BJ (cell line): ENCODE measurements around the gene GRAMD1B. TPM values are rescaled to one million over a fixed set of nuclear protein-coding genes. Genes with fewer than 3 reads are reported as not detected.
A peak's percentile ranks its signal among the peaks of the same experiment; 100 is the strongest.

Experiments used
- CTCF ChIA-PET: fragments of 350-600 bp; formaldehyde crosslinking; extraction: SDS; loops from one replicate; lab custom pipeline; 2021; ENCODE audit warnings: antibody characterized with exemption, inconsistent platforms; lab: Yijun Ruan, JAX
- POLR2A ChIA-PET: fragments of 300-600 bp; sonication (Branson Sonifier 250); formaldehyde crosslinking; extraction: SDS; loops from one replicate; lab custom pipeline; 2021; ENCODE audit warnings: antibody characterized with exemption; lab: Charles Lee
- DNase-seq: peaks from one replicate; pipeline ENCODE4 v3.0.0-alpha.2; 2011; ENCODE audit warnings: low read depth
- H3K27me3 ChIP-seq: 2 replicates; pipeline ENCODE4 v1.6.0; 2011; ENCODE audit warnings: low read length; ENCODE audit not compliant: control insufficient read depth, insufficient read depth
- H3K36me3 ChIP-seq: 2 replicates; pipeline ENCODE4 v1.5.1; 2011; ENCODE audit warnings: low read length; ENCODE audit not compliant: control insufficient read depth, insufficient read depth
- H3K4me3 ChIP-seq: 2 replicates; pipeline ENCODE4 v1.5.1; 2011; ENCODE audit warnings: low read depth, mild to moderate bottlenecking, control low read depth, low read length
- CTCF ChIP-seq: IDR thresholded peaks from 2 replicates; pipeline ENCODE4 v1.5.1; 2011; ENCODE audit warnings: low read depth, mild to moderate bottlenecking, control low read depth, inconsistent platforms, low read length, moderate library complexity; ENCODE audit not compliant: insufficient read depth
- polyA plus RNA-seq: library from polyadenylated mRNA; depleted of rRNA; stranded (reverse); fragments of >200 nt; gene quantifications from 2 replicates; pipeline ENCODE4 v1.2.3, GENCODE V29; 2011

Gene GRAMD1B
- polyA plus RNA-seq, 1 experiment: 11.7 TPM

- H3K36me3 ChIP-seq: no peaks in the 10 kb centered on the region
- ChIA-PET POLR2A (no interaction called here), CTCF (interaction anchor here (1.2 to 1.8 kb wide), 4 partner anchors 12 to 48 kb away, joined by 3 to 6 read pairs (median 5); no protein-coding TSS in a partner anchor)
- DNase-seq: no peak
- no peak overlapping the region for H3K4me3 ChIP-seq
- TF ChIP-seq CTCF: no peak
- no peaks in the 10 kb centered on the region for H3K27me3 ChIP-seq
These were observed 93.5 kb downstream of the GRAMD1B start for GRCh38 chr11:123523539-123523938.

DNA sequence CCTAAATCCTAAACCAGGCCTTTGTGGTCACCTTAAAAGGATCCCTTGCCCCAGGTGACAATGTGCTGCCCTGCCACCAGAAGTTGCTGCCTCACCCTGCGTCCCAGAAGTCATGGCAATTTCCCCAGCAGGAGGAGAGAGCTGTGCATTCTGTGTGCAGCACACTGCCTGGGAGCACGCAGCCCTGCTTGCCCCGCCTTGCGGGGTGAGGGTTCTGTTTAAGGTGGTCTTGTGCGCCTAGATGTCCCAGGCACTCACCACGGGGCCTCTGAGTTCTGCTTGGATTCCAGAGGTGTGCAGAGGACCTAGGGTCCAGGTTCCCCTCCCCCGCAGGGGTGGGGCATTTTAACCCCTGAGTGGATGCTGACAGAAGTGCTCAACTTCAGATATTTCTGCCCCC, 95.0 kb downstream of the GRAMD1B start:
- CTCF ChIA-PET: interaction anchor here (1.0 kb wide), 2 partner anchors 17 to 47 kb away, joined by 3 to 5 read pairs; no protein-coding TSS in a partner anchor
- H3K36me3 ChIP-seq: no peaks in the 10 kb centered on the region
- no peaks in the 10 kb centered on the region for H3K27me3 ChIP-seq
- POLR2A ChIA-PET: no interaction called here
- peak overlapping the region; percentile 32 for H3K4me3 ChIP-seq
- no peak for DNase-seq
- TF ChIP-seq CTCF: no peak

GRCh38 chr11:123525511-123525918, 95.4 kb downstream of the GRAMD1B start:
- ChIA-PET POLR2A (interaction anchor here (0.5 kb wide), 1 partner anchor 199 kb away, joined by 12 read pairs; no protein-coding TSS in a partner anchor), CTCF (interaction anchor here (1.0 to 2.8 kb wide), 4 partner anchors 11 to 46 kb away, joined by 5 to 8 read pairs (median 5); no protein-coding TSS in a partner anchor)
- H3K27me3 ChIP-seq: no peaks in the 10 kb centered on the region
- no peaks in the 10 kb centered on the region for H3K36me3 ChIP-seq
- peak overlapping the region; percentile 32 for H3K4me3 ChIP-seq
- no peak for TF ChIP-seq CTCF
- no peak for DNase-seq

- no peaks in the 10 kb centered on the region for H3K27me3 ChIP-seq
- no peaks in the 10 kb centered on the region for H3K36me3 ChIP-seq
- no peak for TF ChIP-seq CTCF
- POLR2A ChIA-PET: interaction anchor here (0.5 kb wide), 1 partner anchor 199 kb away, joined by 12 read pairs; no protein-coding TSS in a partner anchor
- peak overlapping the region; percentile 32; the same call in 1 of the 2 replicates for H3K4me3 ChIP-seq
- CTCF ChIA-PET: interaction anchor here (1.0 to 2.8 kb wide), 7 partner anchors 10 to 51 kb away, joined by 3 to 8 read pairs (median 5); no protein-coding TSS in a partner anchor
- no peak for DNase-seq
These were observed 96.1 kb downstream of the GRAMD1B start for GRCh38 chr11:123526027-123526805.

- TF ChIP-seq CTCF: no peak
- POLR2A ChIA-PET: no interaction called here
- no peak overlapping the region for H3K4me3 ChIP-seq
- no peak for DNase-seq
- CTCF ChIA-PET: interaction anchor here (1.0 to 2.8 kb wide), 5 partner anchors 14 to 50 kb away, joined by 3 to 8 read pairs (median 5); no protein-coding TSS in a partner anchor
- no peaks in the 10 kb centered on the region for H3K36me3 ChIP-seq
- H3K27me3 ChIP-seq: no peaks in the 10 kb centered on the region
These were observed 96.8 kb downstream of the GRAMD1B start for GRCh38 chr11:123526918-123527317.
